Measurements from ENCODE around the gene MAT2B. TPM values are rescaled to one million over a fixed set of nuclear protein-coding genes. Genes with fewer than 3 reads are reported as not detected.

MAT2B gene
- total and polyA plus RNA-seq, 2 of the 13 experiments (the other 11 are each of a cell fraction or from before 2014, with no cell fraction given), result 20.2 to 37.1 TPM

- POLR2A ChIA-PET, result no interaction called here
- peak; percentile 72 for FAIRE-seq
- peak overlapping the region in 2 of 3 experiments; percentile 25 to 36; a peak in 2 of 6 replicates for H3K4me3 ChIP-seq (replicated peaks in 1 of 3; ENCODE audit: insufficient read depth in 1 of 3, low read depth in 2 of 3, low read length in 3 of 3)
- TF ChIP-seq TARDBP (CRISPR knock-in tag; IDR thresholded peaks at IDR 0.05) (no peak), CREB1 (IDR thresholded peaks at IDR 0.05) (no peak), CREB1 (CRISPR knock-in tag; IDR thresholded peaks at IDR 0.05) (peak; percentile 30; the same call in 1 of the 2 replicates), BRF2 (CRISPR knock-in tag; IDR thresholded peaks at IDR 0.05) (no peak; the same call in 1 of the 2 replicates), ZBTB33 (CRISPR knock-in tag; IDR thresholded peaks at IDR 0.05) (no peak), SMYD3 (CRISPR knock-in tag; IDR thresholded peaks at IDR 0.05) (no peak), TEAD3 (CRISPR knock-in tag; optimal IDR thresholded peaks at IDR 0.05; ENCODE audit: borderline replicate concordance) (peak; percentile 41), ZNF264 (CRISPR knock-in tag; IDR thresholded peaks at IDR 0.05) (0 out of 2 replicates have a peak, but pooled peaks have one; percentile 26), TFAP4 (IDR thresholded peaks at IDR 0.05; ENCODE audit: borderline replicate concordance, low read depth) (peak; percentile 31; the same call in 1 of the 2 replicates), MTA1 (CRISPR knock-in tag; IDR thresholded peaks at IDR 0.05; ENCODE audit: borderline replicate concordance) (no peak), HNF4G (IDR thresholded peaks at IDR 0.05; ENCODE audit: borderline replicate concordance, low read depth, low read length) (no peak), HNF4G (CRISPR knock-in tag; IDR thresholded peaks at IDR 0.05; ENCODE audit: borderline replicate concordance, low read depth) (no peak), ASH2L (IDR thresholded peaks at IDR 0.05; ENCODE audit: insufficient read length, low read depth, low read length) (peak; percentile 71), CEBPG (CRISPR knock-in tag; IDR thresholded peaks at IDR 0.05) (peak; percentile 19; the same call in 1 of the 2 replicates), ZNF816 (CRISPR knock-in tag; IDR thresholded peaks at IDR 0.05; ENCODE audit: borderline replicate concordance) (0 out of 2 replicates have a peak, but pooled peaks have one; percentile 26), HOMEZ (CRISPR knock-in tag; IDR thresholded peaks at IDR 0.05; ENCODE audit: low read depth) (peak; percentile 42; the same call in 1 of the 2 replicates), RARA (CRISPR knock-in tag; IDR thresholded peaks at IDR 0.05) (peak; percentile 43), HMGA1 (CRISPR knock-in tag; conservative IDR thresholded peaks at IDR 0.05) (no peak)
These were observed 4.0 kb downstream of the MAT2B start for GRCh38 chr5:163509291-163509951.

More at GRCh38 chr5:163509291-163509951, 4.0 kb downstream of the MAT2B start:
- H3K36me3 ChIP-seq (replicated peaks in 1 of 2; ENCODE audit: control insufficient read depth in 1 of 2, insufficient read depth in 2 of 2, low read length in 2 of 2), result peaks cover 3 to 20% of the 10 kb centered on the region in 2 experiments; a peak in 3 of 5 replicates
- CTCF ChIA-PET (ENCODE audit: low intra/inter-chr PET ratio, low total read pairs), result no interaction called here
- peaks cover 54% of the 10 kb centered on the region for H3K79me2 ChIP-seq (ENCODE audit: insufficient read depth, low read length)
- H3K27me3 ChIP-seq (ENCODE audit: control insufficient read depth in 1 of 2, insufficient read depth in 2 of 2, low read length in 2 of 2), result no peaks in the 10 kb centered on the region; a peak in 1 of 5 replicates
- 3% methylated on average over 7 of the region's 7 CpGs for WGBS (ENCODE audit: low lambda C conversion rate)
- no peaks in the 10 kb centered on the region for H4K20me1 ChIP-seq (ENCODE audit: insufficient read depth, low read length)
- BruUV-seq (replicated peaks), result no TSS peak
- DNase-seq (ENCODE audit: low spot score) (peak; percentile 75), ATAC-seq (no peak)
- peak overlapping the region; percentile 43 for H3K27ac ChIP-seq (ENCODE audit: extremely low read length, insufficient read depth, low read length)
- peak overlapping the region; percentile 27 for H3K9ac ChIP-seq (ENCODE audit: insufficient read depth, low read depth, low read length)
- in situ Hi-C loops (cut with HindIII; ENCODE audit: extremely low pct_ligation_motif_present, low pct_unique_long_range_greater_than_20kb), result no loop called here
- intact Hi-C loops (cut with micrococcal nuclease; ENCODE audit: unreplicated experiment), result no loop called here
- H3K9me3 ChIP-seq (ENCODE audit: low read length), result no peaks in the 10 kb centered on the region
- H3K4me2 ChIP-seq (ENCODE audit: low read depth, low read length), result peak overlapping the region; percentile 75
- H3K4me1 ChIP-seq (ENCODE audit: insufficient read depth, low read length), result peaks cover 34% of the 10 kb centered on the region
- no peak overlapping the region for H2AFZ ChIP-seq (ENCODE audit: low read length)
